PC-3 (cell line): Measurements from ENCODE around the gene SLC9A8. TPM values are rescaled to one million over a fixed set of nuclear protein-coding genes. Genes with fewer than 3 reads are reported as not detected.

ENCODE experiments used
- ATAC-seq: fragments of 200-7000 bp; cut with Tn5 transposase; 2 replicates; pipeline ENCODE4 v1.9.1; 2020; ENCODE audit warnings: mild to moderate bottlenecking, moderate library complexity
- BruUV-seq: library from RNA; stranded (reverse); fragments of 400-500 nt; replicated peaks from 2 replicates; lab custom pipeline; 2021; lab: Mats Ljungman, UMichigan
- CTCF ChIA-PET: fragments of 300-600 bp; sonication (Branson Sonifier 250); formaldehyde crosslinking; loops from one replicate; lab custom pipeline; 2022; ENCODE audit warnings: antibody characterized with exemption; lab: Charles Lee
- POLR2A ChIA-PET: fragments of 300-600 bp; sonication (Branson Sonifier 250); formaldehyde crosslinking; loops from one replicate; lab custom pipeline; 2022; ENCODE audit warnings: antibody characterized with exemption; ENCODE audit not compliant: unreplicated experiment; lab: Charles Lee
- DNase-seq: peaks from one replicate; pipeline ENCODE4 v3.0.0-alpha.2; 2015
- H2AFZ ChIP-seq: fragments of 300-600 bp; sonication (generic); 2 replicates; pipeline ENCODE4 v1.6.0; 2016; ENCODE audit warnings: antibody characterized with exemption, low read length
- H3F3A ChIP-seq: fragments of 300-600 bp; sonication (generic); one replicate; pipeline ENCODE4 v1.6.0; 2017; ENCODE audit warnings: antibody characterized with exemption, low read length, control low read depth, mild to moderate bottlenecking; ENCODE audit not compliant: unreplicated experiment
- H3K27ac ChIP-seq: fragments of 300-600 bp; sonication (generic); 2 replicates; pipeline ENCODE4 v1.5.1; 2016; ENCODE audit warnings: mild to moderate bottlenecking, low read length
- H3K27me3 ChIP-seq: fragments of 300-600 bp; sonication (generic); 2 replicates; pipeline ENCODE4 v1.6.1; 2016; ENCODE audit warnings: low read length, mixed read lengths
- H3K36me3 ChIP-seq: fragments of 300-600 bp; sonication (generic); 2 replicates; pipeline ENCODE4 v1.6.1; 2016; ENCODE audit warnings: low read depth, mixed run types, low read length, mixed read lengths
- H3K4me1 ChIP-seq: fragments of 300-600 bp; sonication (generic); 2 replicates; pipeline ENCODE4 v1.5.1; 2016; ENCODE audit warnings: low read length; ENCODE audit not compliant: insufficient read depth
- H3K4me2 ChIP-seq: fragments of 300-600 bp; sonication (generic); 2 replicates; pipeline ENCODE4 v1.6.0; 2016; ENCODE audit warnings: low read length
- H3K4me3 ChIP-seq: fragments of 300-600 bp; sonication (generic); 2 replicates; pipeline ENCODE4 v1.5.1; 2016; ENCODE audit warnings: mild to moderate bottlenecking, low read length, mixed read lengths
- H3K79me2 ChIP-seq: fragments of 300-600 bp; sonication (generic); 2 replicates; pipeline ENCODE4 v1.6.1; 2017; ENCODE audit warnings: low read length, mixed read lengths
- H3K9ac ChIP-seq: fragments of 300-600 bp; sonication (generic); 2 replicates; pipeline ENCODE4 v1.6.0; 2016; ENCODE audit warnings: mild to moderate bottlenecking, low read length
- H3K9me2 ChIP-seq: fragments of 300-600 bp; sonication (generic); replicated peaks from 2 replicates; pipeline ENCODE4 v1.6.1; 2016; ENCODE audit warnings: mixed run types, low read length, mixed read lengths
- H3K9me3 ChIP-seq: fragments of 300-600 bp; sonication (generic); 2 replicates; pipeline ENCODE4 v1.6.1; 2016; ENCODE audit warnings: low read length, mixed read lengths
- H4K20me1 ChIP-seq: fragments of 300-600 bp; sonication (generic); 2 replicates; pipeline ENCODE4 v1.6.1; 2016; ENCODE audit warnings: low read length, mixed read lengths
- CTCF ChIP-seq: fragments of 300-600 bp; sonication (generic); conservative IDR thresholded peaks from 2 replicates; pipeline ENCODE4 v1.5.1; 2017; ENCODE audit warnings: antibody characterized with exemption, low read depth, mild to moderate bottlenecking, low read length
- EZH2 ChIP-seq: fragments of 300-600 bp; sonication (generic); IDR thresholded peaks from one replicate; pipeline ENCODE4 v1.6.1; 2017; ENCODE audit warnings: antibody characterized with exemption, mild to moderate bottlenecking, low read length; ENCODE audit not compliant: unreplicated experiment
- EZH2phosphoT487 ChIP-seq: fragments of 300-600 bp; sonication (generic); IDR thresholded peaks from 2 replicates; pipeline ENCODE4 v1.6.1; 2018; ENCODE audit warnings: mild to moderate bottlenecking, antibody characterized with exemption, low read length, borderline replicate concordance
- intact Hi-C: fragments of 100-400 bp; cut with micrococcal nuclease; formaldehyde crosslinking; loops from 2 replicates; pipeline ENCODE4 v1.9.0; 2023
- total RNA-seq: library from RNA; depleted of rRNA; stranded (reverse); fragments of >200 nt; gene quantifications from 2 replicates; pipeline ENCODE4 v1.2.3, GENCODE V29; 2014

Gene SLC9A8
- total RNA-seq, 1 experiment from 2014 or later: 13.1 TPM

DNA sequence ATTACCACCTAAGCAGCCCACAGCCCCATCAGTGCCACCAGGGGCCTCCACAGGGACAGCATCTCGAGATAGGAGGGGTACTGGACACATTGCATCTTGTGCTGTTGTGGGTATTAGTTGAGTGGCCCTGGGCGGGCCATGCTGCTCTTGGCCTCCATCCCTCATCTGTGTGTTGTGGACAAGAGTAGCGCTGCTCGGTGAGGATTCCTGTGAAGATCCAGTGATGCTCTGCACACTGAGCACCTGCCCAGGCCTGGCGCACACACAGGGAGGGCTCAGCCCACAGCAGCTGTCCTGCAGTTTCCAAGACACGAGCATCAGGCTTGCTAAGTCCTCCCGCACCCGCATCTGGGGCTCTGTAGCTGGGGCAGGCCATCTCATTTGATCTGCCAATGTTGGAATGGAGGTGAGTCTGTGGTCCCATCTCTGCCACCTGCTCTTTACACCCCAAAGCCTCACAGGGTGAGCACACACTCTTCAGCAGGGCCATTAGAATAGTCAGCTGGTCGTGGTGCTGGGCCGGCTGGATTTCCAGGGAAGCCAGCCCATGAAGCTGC lies 70.7 kb downstream of the SLC9A8 start:
- Histone ChIP-seq H3F3A (no peaks in the 10 kb centered on the region), H3K36me3 (0 out of 2 replicates have a peak, but pooled peaks cover 4% of the 10 kb centered on the region), H4K20me1 (no peaks in the 10 kb centered on the region), H2AFZ (no peak overlapping the region), H3K27ac (no peak overlapping the region), H3K4me2 (no peak overlapping the region), H3K9ac (no peak overlapping the region), H3K4me1 (no peaks in the 10 kb centered on the region), H3K27me3 (no peaks in the 10 kb centered on the region), H3K9me3 (no peaks in the 10 kb centered on the region), H3K9me2 (no peaks in the 10 kb centered on the region), H3K79me2 (no peaks in the 10 kb centered on the region), H3K4me3 (no peak overlapping the region)
- ATAC-seq (no peak), DNase-seq (no peak)
- ChIA-PET CTCF (interaction anchor here (0.6 kb wide), 1 partner anchor 71 kb away, joined by 4 read pairs; the partner anchor contains the start of gene SLC9A8), POLR2A (no interaction called here)
- no TSS peak for BruUV-seq
- TF ChIP-seq CTCF (no peak), EZH2phosphoT487 (no peak), EZH2 (no peak)
- intact Hi-C loops: no loop called here

- no peak overlapping the region for H3K4me3 ChIP-seq
- H4K20me1 ChIP-seq: no peaks in the 10 kb centered on the region
- no TSS peak for BruUV-seq
- H3K9me3 ChIP-seq: no peaks in the 10 kb centered on the region
- ATAC-seq: no peak
- H3K79me2 ChIP-seq: no peaks in the 10 kb centered on the region
- H3K9me2 ChIP-seq: no peaks in the 10 kb centered on the region
- no peaks in the 10 kb centered on the region for H3F3A ChIP-seq
- no peak overlapping the region for H3K4me2 ChIP-seq
- TF ChIP-seq CTCF (no peak), EZH2phosphoT487 (no peak)
- no peak for DNase-seq
- H3K4me1 ChIP-seq: 0 out of 2 replicates have a peak, but pooled peaks cover 5% of the 10 kb centered on the region
- no peaks in the 10 kb centered on the region for H3K27me3 ChIP-seq
- H3K27ac ChIP-seq: no peak overlapping the region
- 0 out of 2 replicates have a peak, but pooled peaks cover 4% of the 10 kb centered on the region for H3K36me3 ChIP-seq
- ChIA-PET POLR2A (no interaction called here), CTCF (interaction anchor here (0.7 kb wide), 1 partner anchor 30 kb away, joined by 3 read pairs; no protein-coding TSS in a partner anchor)
- H3K9ac ChIP-seq: no peak overlapping the region
- intact Hi-C loops: no loop called here
- no peak overlapping the region for H2AFZ ChIP-seq
These were observed 73.1 kb downstream of the SLC9A8 start for GRCh38 chr20:49885558-49886332.
